SK-N-MC (cell line): ENCODE measurements around the gene SPHK1.

Experiments used
- DNase-seq: peaks from one replicate; pipeline ENCODE4 v3.0.0-alpha.2; 2011; ENCODE audit warnings: low read depth, low spot score
- H3K27ac ChIP-seq: fragments of 200-600 bp; sonication (generic); 2 replicates; pipeline ENCODE4 v1.5.1; 2016; ENCODE audit warnings: mixed run types
- H3K36me3 ChIP-seq: fragments of 200-600 bp; sonication (generic); 2 replicates; pipeline ENCODE4 v1.6.1; 2017; ENCODE audit warnings: antibody characterized with exemption, low read length, mixed read lengths; ENCODE audit not compliant: insufficient read depth
- H3K4me3 ChIP-seq: fragments of 200-600 bp; sonication (generic); 2 replicates; pipeline ENCODE4 v1.5.1; 2016
- H3K9ac ChIP-seq: fragments of 200-600 bp; sonication (generic); 2 replicates; pipeline ENCODE4 v1.8.0; 2017; ENCODE audit warnings: mixed run types, mixed read lengths; ENCODE audit not compliant: insufficient read length
- H3K9me3 ChIP-seq: fragments of 200-600 bp; sonication (generic); 2 replicates; pipeline ENCODE4 v1.6.1; 2017; ENCODE audit warnings: low read depth, mild to moderate bottlenecking, antibody characterized with exemption, low read length, moderate library complexity, mixed read lengths
- EZH2 ChIP-seq: fragments of 200-600 bp; sonication (generic); IDR thresholded peaks from one replicate; pipeline ENCODE4 v1.6.1; 2017; ENCODE audit warnings: antibody characterized with exemption
- FOXP2 ChIP-seq: optimal IDR thresholded peaks from 2 replicates; pipeline ENCODE3; 2011; ENCODE audit warnings: mild to moderate bottlenecking, moderate library complexity; ENCODE audit not compliant: insufficient read depth; ENCODE audit errors: extremely low read length, control extremely low read depth
- POLR2AphosphoS5 ChIP-seq: IDR thresholded peaks from 2 replicates; pipeline ENCODE4 v1.6.1; 2012; ENCODE audit warnings: mild to moderate bottlenecking, low read depth, low read length, borderline replicate concordance

Gene SPHK1

DNA sequence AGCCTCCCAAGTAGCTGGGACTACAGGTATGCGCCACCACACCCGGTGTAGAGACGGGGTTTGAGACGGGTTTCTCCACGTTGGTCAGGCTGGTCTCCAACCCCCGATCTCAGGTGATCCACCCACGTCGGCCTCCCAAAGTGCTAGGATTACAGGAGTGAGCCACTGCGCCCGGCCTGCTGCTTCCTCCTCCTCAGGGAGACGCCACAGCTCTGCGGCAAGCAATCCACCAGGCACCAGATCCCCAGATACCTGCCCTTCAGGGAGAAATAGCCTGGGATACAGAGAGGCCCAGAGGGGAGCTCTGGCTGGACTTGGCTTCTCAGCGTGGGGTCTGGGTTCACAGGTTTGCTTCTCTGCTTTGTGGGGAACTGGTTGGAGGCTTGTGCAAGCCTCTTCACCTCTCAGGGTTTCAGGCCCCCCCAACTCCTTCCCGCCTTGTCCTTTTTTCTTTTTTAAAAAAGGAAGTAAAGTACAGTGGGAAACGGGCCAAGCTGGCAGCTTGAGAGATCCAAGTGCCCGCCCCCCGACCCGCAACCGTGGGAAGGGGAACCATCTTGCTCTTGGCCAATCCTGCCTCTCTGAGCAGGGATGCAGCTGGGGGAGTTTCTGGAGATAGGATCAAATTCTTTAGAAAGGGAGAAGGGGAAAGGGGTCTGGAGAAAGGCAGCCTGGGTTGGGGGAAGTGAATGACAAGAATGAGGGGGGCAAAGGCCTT lies 2.6 kb upstream of the SPHK1 start:
- no peak for TF ChIP-seq EZH2
- TF ChIP-seq FOXP2: no peak
- no peak for TF ChIP-seq POLR2AphosphoS5
- H3K27ac ChIP-seq: no peak overlapping the region
- no peaks in the 10 kb centered on the region for H3K36me3 ChIP-seq
- no peaks in the 10 kb centered on the region for H3K9me3 ChIP-seq
- no peak for DNase-seq
- H3K4me3 ChIP-seq: no peak overlapping the region
- H3K9ac ChIP-seq: no peak overlapping the region

DNA sequence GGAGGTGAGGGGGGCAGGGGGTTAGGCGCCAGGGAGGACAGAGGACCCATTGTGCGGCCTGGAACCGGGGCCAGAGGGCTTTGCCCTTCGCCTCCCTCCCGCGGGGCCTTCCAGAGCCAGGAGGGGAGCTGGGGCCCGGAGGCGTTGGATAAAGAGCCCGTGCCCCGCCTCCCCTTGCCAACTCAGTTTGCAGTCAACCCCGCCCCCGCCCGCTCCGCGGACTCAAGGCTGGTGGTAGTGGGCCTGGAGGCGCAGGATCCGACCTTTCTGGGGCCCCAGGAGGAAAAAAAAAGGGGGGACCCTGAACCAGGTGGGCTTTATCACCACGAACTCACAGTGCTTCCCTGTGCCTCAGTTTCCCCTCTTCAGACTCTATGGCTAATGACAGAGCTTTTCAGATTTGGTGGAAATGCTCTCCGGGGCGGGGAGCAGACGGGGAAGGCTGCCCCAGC lies 2.0 kb upstream of the SPHK1 start:
- H3K36me3 ChIP-seq: no peaks in the 10 kb centered on the region
- no peak overlapping the region for H3K27ac ChIP-seq
- DNase-seq: no peak
- no peak overlapping the region for H3K9ac ChIP-seq
- no peaks in the 10 kb centered on the region for H3K9me3 ChIP-seq
- H3K4me3 ChIP-seq: peak overlapping the region; percentile 92
- TF ChIP-seq FOXP2 (no peak), EZH2 (no peak), POLR2AphosphoS5 (no peak)

DNA sequence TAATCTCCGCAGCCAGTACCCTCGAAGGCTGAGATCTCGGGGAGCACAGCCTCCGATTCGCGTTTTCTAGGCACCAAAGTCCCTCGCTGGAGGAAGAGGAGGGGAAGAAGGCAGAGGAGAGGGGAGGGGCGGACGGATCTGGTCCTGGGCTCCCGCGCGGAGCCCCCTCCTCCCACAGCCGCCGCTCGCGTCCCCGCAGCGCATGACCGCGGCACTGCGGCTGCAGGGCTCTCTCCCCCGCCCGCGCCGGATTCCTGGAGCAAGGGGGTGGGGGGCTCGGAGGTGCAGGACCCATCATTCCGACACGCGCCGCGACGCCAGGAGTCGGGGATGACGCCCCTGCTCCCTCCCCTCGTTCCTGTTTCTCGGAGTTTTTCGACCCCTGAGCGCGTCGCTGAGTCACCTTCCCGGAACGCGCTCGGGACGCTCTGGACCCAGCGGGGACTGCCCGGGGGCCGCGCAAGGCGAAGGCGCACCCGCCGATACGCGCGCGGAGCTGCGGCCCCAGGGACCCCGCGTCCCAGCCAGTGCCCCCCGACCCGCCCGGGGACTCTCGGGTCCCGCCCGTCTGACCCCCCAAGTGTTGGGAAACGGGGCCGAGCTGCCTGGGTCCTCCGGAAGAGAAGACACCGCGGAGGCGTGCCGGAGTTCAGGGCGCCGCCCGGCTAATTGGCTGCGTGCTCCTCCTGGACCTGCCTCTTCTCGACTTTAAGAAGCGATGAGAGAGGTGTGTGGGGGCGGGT lies 1.4 kb upstream of the SPHK1 start:
- H3K27ac ChIP-seq: no peak overlapping the region
- H3K36me3 ChIP-seq: no peaks in the 10 kb centered on the region
- TF ChIP-seq FOXP2 (no peak), EZH2 (no peak), POLR2AphosphoS5 (no peak)
- H3K4me3 ChIP-seq: peak overlapping the region; percentile 92
- DNase-seq: no peak
- H3K9me3 ChIP-seq: no peaks in the 10 kb centered on the region
- peak overlapping the region; percentile 63 for H3K9ac ChIP-seq

- TF ChIP-seq POLR2AphosphoS5: no peak
- no peak for TF ChIP-seq FOXP2
- TF ChIP-seq EZH2: no peak
- H3K4me3 ChIP-seq: peak overlapping the region; percentile 92
- no peaks in the 10 kb centered on the region for H3K36me3 ChIP-seq
- no peaks in the 10 kb centered on the region for H3K9me3 ChIP-seq
- H3K9ac ChIP-seq: peak overlapping the region; percentile 63
- no peak overlapping the region for H3K27ac ChIP-seq
- DNase-seq: no peak
Observed at GRCh38 chr17:76383546-76384221, 725 bp upstream of the SPHK1 start.

DNA sequence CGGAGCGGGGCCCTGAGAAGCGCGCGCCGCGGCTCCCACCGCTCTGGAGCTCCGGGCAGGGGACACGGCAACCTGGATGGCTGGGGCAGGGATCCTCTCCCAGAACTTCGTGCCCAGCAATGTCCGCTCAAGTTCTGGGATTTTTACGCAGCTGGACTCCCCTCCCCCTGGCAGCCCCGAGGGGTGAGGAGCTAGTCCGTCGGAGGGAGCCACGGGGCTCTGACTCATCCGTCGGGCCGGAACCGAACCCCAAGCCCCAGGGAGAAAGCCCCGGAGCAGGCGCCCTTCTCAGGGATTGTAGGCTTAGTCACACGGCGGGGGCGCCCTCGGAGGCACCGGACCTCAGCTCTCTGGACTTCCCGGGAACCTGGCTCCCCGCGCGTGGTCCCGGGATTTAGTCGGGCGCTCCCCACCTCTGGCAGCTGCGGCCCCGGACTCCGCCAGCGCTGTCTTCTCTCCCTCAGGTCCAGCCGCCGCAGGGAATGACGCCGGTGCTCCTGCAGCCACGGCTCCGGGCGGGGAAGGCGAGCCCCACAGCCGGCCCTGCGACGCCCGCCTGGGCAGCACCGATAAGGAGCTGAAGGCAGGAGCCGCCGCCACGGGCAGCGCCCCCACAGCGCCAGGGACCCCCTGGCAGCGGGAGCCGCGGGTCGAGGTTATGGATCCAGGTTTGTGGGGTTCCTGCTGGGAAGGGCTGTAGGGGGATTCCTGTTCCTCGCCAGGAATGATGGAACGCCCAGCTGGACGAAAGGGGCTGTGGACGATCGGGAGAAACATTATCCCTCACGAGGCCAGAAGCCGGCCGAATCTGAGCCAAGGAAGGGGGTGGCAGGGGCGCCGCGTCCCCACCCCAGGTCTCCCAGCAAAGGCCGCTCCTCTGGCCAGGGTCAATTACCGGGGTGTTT lies 830 bp downstream of the SPHK1 start:
- H3K4me3 ChIP-seq: peak overlapping the region; percentile 92
- TF ChIP-seq POLR2AphosphoS5: no peak
- no peak for TF ChIP-seq FOXP2
- no peak for TF ChIP-seq EZH2
- H3K9me3 ChIP-seq: no peaks in the 10 kb centered on the region
- peak overlapping the region; percentile 59 for H3K9ac ChIP-seq
- no peak overlapping the region for H3K27ac ChIP-seq
- DNase-seq: no peak
- H3K36me3 ChIP-seq: no peaks in the 10 kb centered on the region

- TF ChIP-seq POLR2AphosphoS5 (no peak), FOXP2 (peak; percentile 74)
- Histone ChIP-seq H3K27ac (no peak overlapping the region), H3K4me3 (peak overlapping the region; percentile 92), H3K36me3 (no peaks in the 10 kb centered on the region; the same call in 1 of the 2 replicates), H3K9me3 (no peaks in the 10 kb centered on the region), H3K9ac (no peak overlapping the region)
- DNase-seq: no peak
Observed at GRCh38 chr17:76385892-76386786, 1.7 kb downstream of the SPHK1 start.
